Thyroid gland (tissue), 4 donors: ENCODE data around the gene PSMD9. TPM values are rescaled to one million over a fixed set of nuclear protein-coding genes. Genes with fewer than 3 reads are reported as not detected.
"Not testable (repeated sequence)": the region's sequence is repeated elsewhere in the genome, so short reads cannot be mapped to it uniquely, and the experiment has no call there.

ENCODE experiments used
- DNase-seq, 2 donors: peaks; one replicate each; pipeline ENCODE4 v3.0.0-alpha.2; 2019
- H3K27ac ChIP-seq, 3 donors: fragments of 200-600 bp; sonication (generic); 1 replicate in 2 of 3; 2 replicates in 1 of 3; pipeline ENCODE4 v1.5.1; 2016 to 2019; ENCODE audit warnings: mild to moderate bottlenecking in 1 of 3, moderate library complexity in 1 of 3
- H3K27me3 ChIP-seq: fragments of 200-600 bp; sonication (generic); one replicate; pipeline ENCODE4 v1.5.1; 2019
- H3K36me3 ChIP-seq, 2 donors: fragments of 200-600 bp; sonication (generic); one replicate each; pipeline ENCODE4 v1.5.1; 2016 to 2019
- H3K4me1 ChIP-seq, 2 donors: fragments of 200-600 bp; sonication (generic); one replicate each; pipeline ENCODE4 v1.5.1; 2017 to 2019
- H3K4me3 ChIP-seq, 3 donors: fragments of 200-600 bp; sonication (generic); replicated peaks in 1 of 3; 1 replicate in 2 of 3; 2 replicates in 1 of 3; pipeline ENCODE4 v1.5.1; 2016; ENCODE audit warnings: mild to moderate bottlenecking in 1 of 3
- H3K9me3 ChIP-seq: fragments of 200-600 bp; sonication (generic); one replicate; pipeline ENCODE4 v1.5.1; 2017
- CTCF ChIP-seq, 6 experiments: fragments of 200-600 bp in 3 of 6; fragments of 450-650 bp in 3 of 6; sonication (generic) in 3 of 6; IDR thresholded peaks; one replicate each; pipeline ENCODE4 v1.5.1; 2016 to 2019; ENCODE audit warnings: antibody characterized with exemption in 6 of 6, mild to moderate bottlenecking in 2 of 6, inconsistent platforms in 1 of 6, moderate library complexity in 1 of 6
- POLR2A ChIP-seq, 2 donors: fragments of 450-650 bp; IDR thresholded peaks; one replicate each; pipeline ENCODE4 v1.6.1; 2017; ENCODE audit warnings: antibody characterized with exemption in 2 of 2, mild to moderate bottlenecking in 2 of 2, moderate library complexity in 1 of 2
- WGBS, 2 donors: methylation state at CpG; one replicate each; pipeline ENCODE4 v1.1.5; 2017; 5-methylcytosine and 5-hydroxymethylcytosine counted together
- intact Hi-C: fragments of 100-400 bp; cut with DNase I; formaldehyde crosslinking; loops from one replicate; pipeline ENCODE4 v1.15.1; 2023
- total RNA-seq, 4 donors: library from RNA; depleted of rRNA; stranded (reverse); fragments of >200 nt; gene quantifications; one replicate each; pipeline ENCODE4 v1.2.3, GENCODE V29; 2016

The PSMD9 gene
- total RNA-seq, 4 donors from 2014 or later: 67.9 to 149 (median 97.4) TPM

GRCh38 chr12:121866331-121866730 lies 22.3 kb upstream of the PSMD9 start:
- no peaks in the 10 kb centered on the region for H3K9me3 ChIP-seq
- no peaks in the 10 kb centered on the region for H3K27me3 ChIP-seq
- TF ChIP-seq POLR2A (IDR thresholded peaks at IDR 0.05) (no peak), CTCF (IDR thresholded peaks at IDR 0.05) (no peak)
- H3K36me3 ChIP-seq: no peaks in the 10 kb centered on the region
- WGBS, 2 donors: 70 to 89% methylated on average over 4 of the region's 4 CpGs
- no peaks in the 10 kb centered on the region for H3K4me1 ChIP-seq
- DNase-seq: no peak
- no peak overlapping the region for H3K4me3 ChIP-seq
- intact Hi-C loops: no loop called here
- H3K27ac ChIP-seq: no peak overlapping the region

DNA sequence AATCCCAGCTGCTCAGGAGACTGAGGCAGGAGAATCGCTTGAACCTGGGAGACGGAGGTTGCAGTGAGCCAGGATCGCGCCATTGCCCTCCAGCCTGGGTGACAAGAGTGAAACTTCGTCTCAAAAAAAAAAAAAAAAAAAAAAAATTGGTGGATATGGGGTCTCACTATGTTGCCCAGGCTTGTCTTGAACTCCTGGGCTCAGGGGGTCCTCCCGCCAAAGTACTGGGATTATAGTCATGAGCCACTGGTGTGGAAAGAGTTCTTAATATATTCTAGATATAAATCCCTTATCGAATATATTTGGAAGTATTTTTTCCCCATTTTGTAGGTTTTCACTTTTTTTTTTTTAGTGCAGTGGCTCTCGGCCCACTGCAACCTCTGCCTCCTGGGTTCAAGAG lies 19.4 kb upstream of the PSMD9 start:
- H3K4me1 ChIP-seq, intact Hi-C loops, H3K4me3 ChIP-seq, H3K36me3 ChIP-seq, H3K27ac ChIP-seq, DNase-seq, H3K9me3 ChIP-seq, H3K27me3 ChIP-seq: not testable (repeated sequence)
- WGBS, 2 donors: 92 to 96% methylated on average over 8 of the region's 8 CpGs

DNA sequence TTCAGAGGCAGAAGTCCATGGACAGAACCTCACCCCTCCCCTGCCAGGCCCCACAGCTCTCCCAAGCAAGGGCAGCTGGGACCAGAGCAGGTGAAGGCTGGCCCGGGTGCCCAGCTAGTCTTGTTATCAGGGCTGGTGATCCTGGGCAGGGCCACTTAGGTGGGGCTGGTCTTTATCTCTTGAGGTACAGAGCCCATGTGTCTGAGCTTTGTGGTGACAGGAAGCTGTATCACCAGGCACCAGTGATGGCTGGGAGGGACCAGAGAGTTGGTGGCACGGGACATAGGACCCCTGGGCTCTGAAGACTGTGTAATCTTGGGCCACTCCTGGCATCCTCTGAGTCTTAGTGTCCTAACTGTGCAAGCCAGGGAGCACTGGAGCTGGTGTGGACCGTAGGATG lies 17.1 kb upstream of the PSMD9 start:
- intact Hi-C loops: no loop called here
- no peak overlapping the region for H3K27ac ChIP-seq
- TF ChIP-seq CTCF (IDR thresholded peaks at IDR 0.05) (no peak), POLR2A (IDR thresholded peaks at IDR 0.05) (no peak)

GRCh38 chr12:121872546-121873215 lies 15.9 kb upstream of the PSMD9 start:
- 44 to 51% methylated on average over 5 of the region's 5 CpGs for WGBS, 2 donors
- Histone ChIP-seq H3K27me3 (no peaks in the 10 kb centered on the region), H3K27ac (no peak overlapping the region), H3K4me1 (no peaks in the 10 kb centered on the region), H3K9me3 (no peaks in the 10 kb centered on the region), H3K4me3 (no peak overlapping the region), H3K36me3 (no peaks in the 10 kb centered on the region)
- DNase-seq: no peak
- no peak for TF ChIP-seq CTCF (IDR thresholded peaks at IDR 0.05)
- TF ChIP-seq POLR2A (IDR thresholded peaks at IDR 0.05): no peak
- intact Hi-C loops: no loop called here

More for the DNA sequence above, 17.1 kb upstream of the PSMD9 start:
- no peak for DNase-seq
- H3K4me1 ChIP-seq: no peaks in the 10 kb centered on the region
- no peaks in the 10 kb centered on the region for H3K36me3 ChIP-seq
- no peaks in the 10 kb centered on the region for H3K9me3 ChIP-seq
- no peak overlapping the region for H3K4me3 ChIP-seq
- WGBS, 2 donors: 84 to 86% methylated on average over 3 of the region's 3 CpGs
- no peaks in the 10 kb centered on the region for H3K27me3 ChIP-seq

DNA sequence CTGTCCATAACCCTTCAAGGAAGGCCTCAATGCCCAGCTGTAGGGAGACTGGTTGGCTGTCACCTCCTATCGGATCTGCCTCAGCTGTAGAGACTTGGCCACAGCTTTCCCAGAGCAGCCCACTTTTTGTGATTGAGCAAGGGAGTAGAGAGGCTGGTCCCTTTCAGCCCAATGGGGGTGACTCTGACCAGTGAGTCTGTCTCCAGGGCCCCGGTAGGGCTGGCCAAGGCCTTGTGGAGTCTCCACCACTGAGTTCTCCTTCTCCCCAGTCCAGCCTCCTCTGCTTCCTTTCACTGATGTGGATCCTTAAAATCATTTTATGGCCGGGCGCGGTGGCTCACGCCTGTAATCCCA lies 15.4 kb upstream of the PSMD9 start:
- H3K4me3 ChIP-seq: no peak overlapping the region
- H3K4me1 ChIP-seq: no peaks in the 10 kb centered on the region
- no peak overlapping the region for H3K27ac ChIP-seq
- TF ChIP-seq POLR2A (IDR thresholded peaks at IDR 0.05): no peak
- no peak for TF ChIP-seq CTCF (IDR thresholded peaks at IDR 0.05)
- no peaks in the 10 kb centered on the region for H3K36me3 ChIP-seq
- intact Hi-C loops: no loop called here
- DNase-seq: no peak
- no peaks in the 10 kb centered on the region for H3K27me3 ChIP-seq
- H3K9me3 ChIP-seq: no peaks in the 10 kb centered on the region
- WGBS, 2 donors: 87 to 94% methylated on average over 6 of the region's 6 CpGs
